Measurements from ENCODE around the gene TRPM4. TPM values are rescaled to one million over a fixed set of nuclear protein-coding genes. Genes with fewer than 3 reads are reported as not detected.
A peak's percentile ranks its signal among the peaks of the same experiment; 100 is the strongest.

TRPM4 gene
- total and polyA plus RNA-seq, 2 of the 13 experiments (the other 11 are each of a cell fraction or from before 2014, with no cell fraction given), result 1.9 to 4.3 TPM

DNA sequence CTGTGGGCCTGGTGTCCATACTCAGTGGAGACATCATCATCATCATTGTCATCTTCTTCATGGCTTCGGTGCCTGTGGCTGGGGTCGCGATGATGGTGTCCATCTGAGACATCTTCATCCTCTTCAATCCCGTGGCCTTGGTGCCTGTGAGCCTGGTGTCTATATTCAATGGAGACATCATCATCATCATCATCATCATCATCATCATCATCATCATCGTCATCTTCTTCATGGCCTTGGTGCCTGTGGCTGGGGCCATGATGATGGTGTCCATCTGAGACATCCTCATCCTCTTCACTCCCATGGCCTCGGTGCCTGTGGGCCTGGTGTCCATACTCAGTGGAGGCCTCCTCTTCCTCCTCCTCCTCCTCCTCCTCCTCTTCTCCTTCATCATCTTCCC is 3.3 kb upstream of the TRPM4 start:
- peak overlapping the region; percentile 59 for H3K4me2 ChIP-seq (ENCODE audit: low read depth, low read length)
- no peak for ATAC-seq
- H3K9ac ChIP-seq (ENCODE audit: insufficient read depth, low read depth, low read length), result no peak overlapping the region
- TF ChIP-seq, protein P1, sequence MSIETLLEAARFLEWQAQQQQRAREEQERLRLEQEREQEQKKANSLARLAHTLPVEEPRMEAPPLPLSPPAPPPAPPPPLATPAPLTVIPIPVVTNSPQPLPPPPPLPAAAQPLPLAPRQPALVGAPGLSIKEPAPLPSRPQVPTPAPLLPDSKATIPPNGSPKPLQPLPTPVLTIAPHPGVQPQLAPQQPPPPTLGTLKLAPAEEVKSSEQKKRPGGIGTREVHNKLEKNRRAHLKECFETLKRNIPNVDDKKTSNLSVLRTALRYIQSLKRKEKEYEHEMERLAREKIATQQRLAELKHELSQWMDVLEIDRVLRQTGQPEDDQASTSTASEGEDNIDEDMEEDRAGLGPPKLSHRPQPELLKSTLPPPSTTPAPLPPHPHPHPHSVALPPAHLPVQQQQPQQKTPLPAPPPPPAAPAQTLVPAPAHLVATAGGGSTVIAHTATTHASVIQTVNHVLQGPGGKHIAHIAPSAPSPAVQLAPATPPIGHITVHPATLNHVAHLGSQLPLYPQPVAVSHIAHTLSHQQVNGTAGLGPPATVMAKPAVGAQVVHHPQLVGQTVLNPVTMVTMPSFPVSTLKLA (IDR thresholded peaks at IDR 0.05), result no peak
- TF ChIP-seq, protein P2, sequence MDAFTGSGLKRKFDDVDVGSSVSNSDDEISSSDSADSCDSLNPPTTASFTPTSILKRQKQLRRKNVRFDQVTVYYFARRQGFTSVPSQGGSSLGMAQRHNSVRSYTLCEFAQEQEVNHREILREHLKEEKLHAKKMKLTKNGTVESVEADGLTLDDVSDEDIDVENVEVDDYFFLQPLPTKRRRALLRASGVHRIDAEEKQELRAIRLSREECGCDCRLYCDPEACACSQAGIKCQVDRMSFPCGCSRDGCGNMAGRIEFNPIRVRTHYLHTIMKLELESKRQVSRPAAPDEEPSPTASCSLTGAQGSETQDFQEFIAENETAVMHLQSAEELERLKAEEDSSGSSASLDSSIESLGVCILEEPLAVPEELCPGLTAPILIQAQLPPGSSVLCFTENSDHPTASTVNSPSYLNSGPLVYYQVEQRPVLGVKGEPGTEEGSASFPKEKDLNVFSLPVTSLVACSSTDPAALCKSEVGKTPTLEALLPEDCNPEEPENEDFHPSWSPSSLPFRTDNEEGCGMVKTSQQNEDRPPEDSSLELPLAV (CRISPR knock-in tag; conservative IDR thresholded peaks at IDR 0.05; ENCODE audit: low read depth), result no peak
- TF ChIP-seq ZFAT (CRISPR knock-in tag; conservative IDR thresholded peaks at IDR 0.05) (no peak), ZNF451 (CRISPR knock-in tag; IDR thresholded peaks at IDR 0.05) (no peak), CREB1 (IDR thresholded peaks at IDR 0.05) (peak; percentile 90), CREB1 (CRISPR knock-in tag; IDR thresholded peaks at IDR 0.05) (no peak)
- no peaks in the 10 kb centered on the region for H3K79me2 ChIP-seq (ENCODE audit: insufficient read depth, low read length)
- no peak for FAIRE-seq
- no peak for DNase-seq (ENCODE audit: low spot score)
- H3K27ac ChIP-seq (ENCODE audit: extremely low read length, insufficient read depth, low read length), result no peak overlapping the region
- H3K9me3 ChIP-seq (ENCODE audit: low read length), result no peaks in the 10 kb centered on the region
- no peaks in the 10 kb centered on the region for H3K36me3 ChIP-seq (replicated peaks in 1 of 2; ENCODE audit: control insufficient read depth in 1 of 2, insufficient read depth in 2 of 2, low read length in 2 of 2)
- WGBS (ENCODE audit: low lambda C conversion rate), result 89% methylated on average over 6 of the region's 6 CpGs
- no peaks in the 10 kb centered on the region for H4K20me1 ChIP-seq (ENCODE audit: insufficient read depth, low read length)
- intact Hi-C loops (cut with micrococcal nuclease; ENCODE audit: unreplicated experiment), result loop anchor here (10.0 kb wide), 1 partner anchor 51 kb away; no protein-coding TSS in a partner anchor
- H2AFZ ChIP-seq (ENCODE audit: low read length), result no peak overlapping the region
- no TSS peak for BruUV-seq (replicated peaks)
- no peaks in the 10 kb centered on the region; a peak in 2 of 5 replicates for H3K27me3 ChIP-seq (ENCODE audit: control insufficient read depth in 1 of 2, insufficient read depth in 2 of 2, low read length in 2 of 2)
- in situ Hi-C loops (cut with HindIII; ENCODE audit: extremely low pct_ligation_motif_present, low pct_unique_long_range_greater_than_20kb), result loop anchor here (5.0 kb wide), 1 partner anchor 37 kb away; the partner anchor contains the start of genes C19orf73 and PPFIA3
- H3K4me1 ChIP-seq (ENCODE audit: insufficient read depth, low read length), result peaks cover 59% of the 10 kb centered on the region
- H3K4me3 ChIP-seq (replicated peaks in 1 of 3; ENCODE audit: insufficient read depth in 1 of 3, low read depth in 2 of 3, low read length in 3 of 3), result peak overlapping the region in 1 of 3 experiments; percentile 64; a peak in 1 of 6 replicates
- ChIA-PET CTCF (ENCODE audit: low intra/inter-chr PET ratio, low total read pairs) (no interaction called here), POLR2A (interaction anchor here (0.7 to 1.8 kb wide), 3 partner anchors 9 to 45 kb away, joined by 3 to 9 read pairs (median 6); partner anchors contain the start of gene LIN7B)

All from HepG2 (cell line).